Breast epithelium (tissue), 3 donors: Measurements from ENCODE around the gene RPUSD1.

ENCODE experiments used
- POLR2A ChIP-seq: fragments of 450-650 bp; IDR thresholded peaks from one replicate; pipeline ENCODE4 v1.6.1; 2016; ENCODE audit warnings: antibody characterized with exemption, mild to moderate bottlenecking, moderate library complexity
- POLR2AphosphoS5 ChIP-seq, 3 donors: sonication (generic); formaldehyde crosslinking; IDR thresholded peaks; one replicate each; pipeline ENCODE4 v1.6.1; 2017; ENCODE audit warnings: antibody characterized with exemption in 3 of 3
- TF ChIP-seq, protein P1 (sequence below), 3 donors: fragments of 450-650 bp; IDR thresholded peaks; one replicate each; pipeline ENCODE4 v1.5.1; 2016 to 2017; ENCODE audit warnings: antibody characterized with exemption in 3 of 3, mild to moderate bottlenecking in 3 of 3, moderate library complexity in 3 of 3

DNA sequence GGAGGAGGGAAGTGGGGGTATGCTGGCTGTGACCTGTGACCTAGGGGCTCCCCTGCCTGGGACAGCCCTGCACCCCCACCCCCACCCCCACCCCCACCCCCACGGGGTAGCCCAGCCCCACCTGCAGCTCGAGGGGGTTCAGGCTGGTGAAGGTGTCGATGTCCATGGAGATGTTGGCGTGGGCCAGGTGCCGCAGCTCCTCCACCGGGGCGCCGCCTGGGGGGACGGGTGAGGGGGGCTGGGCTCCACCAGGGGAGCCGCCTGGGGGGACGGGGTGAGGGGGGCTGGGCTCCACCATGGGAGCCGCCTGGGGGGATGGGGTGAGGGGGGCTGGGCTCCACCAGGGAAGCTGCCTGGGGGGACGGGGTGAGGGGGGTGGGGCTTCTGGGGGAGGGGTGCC lies 17.8 kb downstream of the RPUSD1 start:
- TF ChIP-seq, protein P1, sequence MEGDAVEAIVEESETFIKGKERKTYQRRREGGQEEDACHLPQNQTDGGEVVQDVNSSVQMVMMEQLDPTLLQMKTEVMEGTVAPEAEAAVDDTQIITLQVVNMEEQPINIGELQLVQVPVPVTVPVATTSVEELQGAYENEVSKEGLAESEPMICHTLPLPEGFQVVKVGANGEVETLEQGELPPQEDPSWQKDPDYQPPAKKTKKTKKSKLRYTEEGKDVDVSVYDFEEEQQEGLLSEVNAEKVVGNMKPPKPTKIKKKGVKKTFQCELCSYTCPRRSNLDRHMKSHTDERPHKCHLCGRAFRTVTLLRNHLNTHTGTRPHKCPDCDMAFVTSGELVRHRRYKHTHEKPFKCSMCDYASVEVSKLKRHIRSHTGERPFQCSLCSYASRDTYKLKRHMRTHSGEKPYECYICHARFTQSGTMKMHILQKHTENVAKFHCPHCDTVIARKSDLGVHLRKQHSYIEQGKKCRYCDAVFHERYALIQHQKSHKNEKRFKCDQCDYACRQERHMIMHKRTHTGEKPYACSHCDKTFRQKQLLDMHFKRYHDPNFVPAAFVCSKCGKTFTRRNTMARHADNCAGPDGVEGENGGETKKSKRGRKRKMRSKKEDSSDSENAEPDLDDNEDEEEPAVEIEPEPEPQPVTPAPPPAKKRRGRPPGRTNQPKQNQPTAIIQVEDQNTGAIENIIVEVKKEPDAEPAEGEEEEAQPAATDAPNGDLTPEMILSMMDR (IDR thresholded peaks at IDR 0.05): no peak
- TF ChIP-seq POLR2A (no peak), POLR2AphosphoS5 (IDR thresholded peaks at IDR 0.05) (no peak)
